HG02571 (cell line): ENCODE results near the gene ZNF236.

Source experiments
- ATAC-seq: cut with Tn5 transposase; IDR thresholded peaks from one replicate; pipeline ENCODE4 v1.9.1; 2021; ENCODE audit warnings: mild to moderate bottlenecking, moderate library complexity; ENCODE audit not compliant: unreplicated experiment

ZNF236 gene

DNA sequence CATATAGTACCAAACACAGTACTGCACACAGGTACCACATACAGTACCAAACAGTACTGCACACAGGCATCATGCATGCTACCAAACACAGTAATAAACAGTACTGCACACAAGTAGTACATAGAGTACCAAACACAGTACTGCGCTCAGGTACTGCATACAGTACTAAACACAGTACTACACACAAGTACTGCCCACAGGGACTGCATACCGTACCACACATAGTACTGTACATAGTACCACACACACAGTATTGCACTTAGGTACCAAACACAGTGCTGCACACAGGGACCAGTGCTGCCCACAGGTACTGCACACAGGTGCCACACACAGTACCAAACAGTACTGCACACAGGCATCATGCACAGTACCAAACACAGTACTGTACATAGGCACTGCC lies 74.9 kb downstream of the ZNF236 start:
- no peak for ATAC-seq

GRCh38 chr18:76903386-76903785 lies 81.0 kb downstream of the ZNF236 start:
- ATAC-seq: no peak

DNA sequence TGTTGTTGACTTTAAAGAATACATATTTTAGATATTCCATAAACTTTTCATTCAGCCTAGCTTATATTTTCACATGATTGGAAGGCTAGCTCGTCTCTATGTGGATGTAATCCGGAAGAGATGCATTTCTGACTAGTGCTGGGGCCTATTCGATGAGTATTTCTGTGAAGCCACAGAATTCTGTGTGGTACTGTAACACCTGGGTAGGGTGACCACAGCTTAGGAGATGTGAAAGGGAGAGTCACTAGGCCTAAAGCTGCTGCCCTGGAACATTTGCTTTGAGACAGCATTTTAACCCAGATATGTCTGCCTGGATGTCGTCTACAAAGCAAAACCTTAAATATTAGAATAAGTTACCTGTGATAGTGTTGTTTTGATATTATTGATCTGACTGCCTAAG lies 83.5 kb downstream of the ZNF236 start:
- ATAC-seq: no peak

- no peak for ATAC-seq
Observed at GRCh38 chr18:76908277-76908676, 85.9 kb downstream of the ZNF236 start.

- no peak for ATAC-seq
Observed at GRCh38 chr18:76909439-76909838, 87.1 kb downstream of the ZNF236 start.

- ATAC-seq: no peak
Observed at GRCh38 chr18:76911440-76911839, 89.1 kb downstream of the ZNF236 start.

DNA sequence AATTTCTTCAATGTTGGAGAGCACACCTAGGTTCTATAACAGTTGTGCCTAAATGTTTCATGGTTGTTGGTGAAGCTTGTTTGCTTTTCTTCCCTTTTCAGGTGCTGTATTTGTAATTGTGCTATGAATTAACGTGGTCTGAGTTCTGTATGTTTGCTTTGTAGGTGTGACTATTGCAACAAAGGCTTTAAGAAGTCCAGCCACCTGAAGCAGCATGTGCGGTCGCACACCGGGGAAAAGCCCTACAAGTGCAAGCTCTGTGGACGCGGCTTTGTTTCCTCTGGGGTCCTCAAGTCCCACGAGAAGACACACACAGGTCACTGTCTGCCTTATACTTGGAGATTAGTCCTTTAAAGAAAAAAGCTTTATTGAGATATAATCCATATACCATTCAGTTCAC lies 91.2 kb downstream of the ZNF236 start:
- ATAC-seq: no peak

DNA sequence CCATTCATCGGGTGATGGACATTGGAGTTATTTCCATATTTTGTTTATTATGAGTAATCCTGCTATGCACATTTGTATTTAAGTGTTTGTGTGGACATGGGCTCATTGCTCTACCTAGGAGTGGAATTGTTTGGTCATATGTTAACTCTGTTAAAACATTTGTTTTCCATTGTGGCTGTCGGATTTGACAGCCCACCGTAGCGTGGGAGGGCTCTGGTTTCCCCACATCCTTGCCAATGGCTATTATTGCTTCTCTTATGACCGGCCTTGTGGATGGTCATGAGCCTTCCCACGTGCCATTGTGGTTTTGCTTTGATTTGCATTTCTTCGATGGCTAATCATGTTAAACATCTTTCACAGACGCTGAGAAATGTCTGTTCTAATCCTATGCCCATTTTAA lies 92.0 kb downstream of the ZNF236 start:
- no peak for ATAC-seq

DNA sequence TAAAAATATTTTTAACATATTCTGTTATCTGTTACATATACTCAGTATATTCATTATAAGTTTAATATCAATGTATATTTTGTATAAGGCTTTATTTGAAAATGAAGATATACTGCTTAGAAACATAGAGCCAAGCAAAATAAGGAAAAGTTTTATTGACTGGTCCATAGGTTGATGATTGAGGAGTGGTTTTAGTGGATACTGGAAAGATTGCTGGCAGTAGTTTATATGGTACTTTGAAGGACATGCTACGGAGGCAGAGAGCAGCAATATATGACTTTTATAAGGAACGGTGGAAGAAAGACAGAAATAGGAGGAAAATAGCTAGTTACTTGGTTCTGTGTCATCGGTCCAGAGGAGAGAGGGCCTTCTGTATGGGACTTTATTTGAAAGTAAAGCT lies 92.4 kb downstream of the ZNF236 start:
- no peak for ATAC-seq

DNA sequence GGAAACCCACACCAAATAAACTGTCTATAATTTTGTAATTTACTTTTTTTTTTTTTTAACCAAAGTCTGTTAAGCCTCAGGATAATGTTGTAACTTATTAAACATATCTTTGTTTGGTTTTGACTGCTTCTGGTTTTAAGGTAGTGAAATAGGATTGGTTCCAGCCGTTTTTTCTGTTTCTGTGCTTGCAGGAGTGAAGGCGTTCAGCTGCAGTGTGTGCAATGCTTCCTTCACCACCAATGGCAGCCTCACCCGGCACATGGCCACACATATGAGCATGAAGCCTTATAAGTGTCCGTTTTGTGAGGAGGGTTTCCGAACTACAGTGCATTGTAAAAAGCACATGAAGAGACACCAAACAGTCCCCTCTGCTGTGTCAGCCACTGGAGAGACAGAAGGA lies 93.1 kb downstream of the ZNF236 start:
- ATAC-seq: no peak

DNA sequence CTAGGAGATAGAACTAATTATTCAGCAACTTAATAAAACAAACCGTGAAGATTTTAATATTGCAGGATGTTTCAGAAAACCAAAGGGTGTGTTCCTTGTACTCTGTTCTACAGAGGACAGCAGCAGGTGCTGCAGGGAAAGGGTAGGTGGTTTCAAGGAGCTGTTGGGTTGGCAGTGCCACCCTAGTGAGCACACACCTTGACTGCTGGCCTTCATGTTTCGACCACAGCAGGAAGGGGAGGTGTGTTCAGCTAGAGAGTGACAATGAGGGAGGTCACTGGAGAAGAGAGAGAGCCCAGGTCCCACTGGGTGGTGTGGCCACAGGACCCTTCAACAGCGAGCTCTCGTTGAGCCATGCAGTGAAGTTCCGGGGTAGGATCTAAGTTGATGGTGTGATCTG lies 98.6 kb downstream of the ZNF236 start:
- ATAC-seq: no peak

DNA sequence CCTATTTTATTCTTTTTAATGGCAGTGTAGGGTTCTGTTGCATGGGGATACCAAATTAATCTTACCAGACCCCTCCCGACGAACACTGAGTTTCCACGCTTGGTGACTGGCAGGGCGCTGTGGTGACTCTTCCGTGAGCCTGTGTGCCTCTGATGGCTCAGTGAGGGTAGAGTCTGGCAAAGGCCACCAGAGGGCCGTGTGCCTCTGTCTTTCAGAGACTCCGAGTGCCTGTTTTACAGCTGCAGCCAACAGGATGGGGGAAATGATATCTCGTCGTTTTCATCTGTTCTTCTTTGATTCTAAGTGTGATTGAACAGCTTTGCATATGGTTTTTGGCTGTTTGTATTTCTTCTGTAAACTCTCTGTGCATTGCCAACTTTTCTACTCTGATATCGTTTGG lies 99.8 kb downstream of the ZNF236 start:
- peak; percentile 99 for ATAC-seq

- no peak for ATAC-seq
Observed at GRCh38 chr18:76923485-76924085, 101.2 kb downstream of the ZNF236 start.

- ATAC-seq: no peak
Observed at GRCh38 chr18:76925501-76925900, 103.1 kb downstream of the ZNF236 start.

DNA sequence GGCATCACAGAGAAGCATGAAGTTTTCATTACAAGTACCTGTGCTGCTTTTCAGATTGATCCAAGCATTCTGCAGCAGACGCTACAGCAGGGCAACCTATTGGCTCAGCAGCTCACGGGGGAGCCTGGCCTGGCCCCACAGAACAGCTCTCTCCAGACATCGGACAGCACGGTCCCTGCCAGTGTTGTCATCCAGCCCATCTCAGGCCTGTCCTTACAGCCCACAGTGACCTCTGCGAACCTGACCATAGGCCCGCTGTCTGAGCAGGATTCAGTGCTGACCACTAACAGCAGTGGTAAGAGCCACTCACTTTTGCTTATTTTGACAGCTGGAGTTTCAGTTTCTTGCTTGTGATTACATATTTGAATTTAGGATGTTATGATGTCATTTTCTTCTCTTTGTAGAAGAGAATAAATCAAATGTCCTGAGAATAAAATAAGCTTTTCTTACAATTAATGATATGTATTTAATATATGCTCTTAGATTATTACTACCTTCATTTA lies 104.9 kb downstream of the ZNF236 start:
- no peak for ATAC-seq

DNA sequence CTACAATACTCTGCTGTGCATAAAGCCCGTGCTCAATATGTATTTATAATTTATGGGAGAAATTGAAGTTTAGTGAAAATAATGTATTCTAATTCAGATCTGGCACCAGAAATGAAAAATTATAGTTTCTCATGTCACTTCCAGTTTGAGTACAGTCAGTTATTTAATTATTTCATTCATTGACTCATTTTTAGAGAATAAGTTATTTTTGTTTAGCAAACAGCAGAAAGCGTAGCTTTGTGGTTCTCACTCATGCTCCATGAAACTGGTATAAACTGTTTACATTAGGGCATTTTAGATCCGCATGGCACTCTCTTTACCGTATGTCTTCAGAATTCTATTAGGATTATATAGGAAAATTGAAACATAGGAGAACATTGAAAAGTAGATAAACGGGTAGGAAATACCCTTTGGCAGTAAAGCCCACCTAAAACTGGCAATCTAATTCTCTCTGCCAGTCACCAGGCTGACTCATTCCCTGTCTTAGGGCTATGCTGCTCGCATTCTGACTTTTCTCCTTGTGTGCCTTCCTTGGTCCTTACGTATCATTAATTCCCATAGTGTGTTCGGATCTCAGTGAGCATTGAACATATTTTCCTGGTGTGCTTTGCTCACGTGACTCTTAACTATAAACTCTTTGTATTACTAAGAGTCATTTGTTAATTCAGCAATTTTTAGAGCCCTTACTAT lies 106.0 kb downstream of the ZNF236 start:
- no peak for ATAC-seq

DNA sequence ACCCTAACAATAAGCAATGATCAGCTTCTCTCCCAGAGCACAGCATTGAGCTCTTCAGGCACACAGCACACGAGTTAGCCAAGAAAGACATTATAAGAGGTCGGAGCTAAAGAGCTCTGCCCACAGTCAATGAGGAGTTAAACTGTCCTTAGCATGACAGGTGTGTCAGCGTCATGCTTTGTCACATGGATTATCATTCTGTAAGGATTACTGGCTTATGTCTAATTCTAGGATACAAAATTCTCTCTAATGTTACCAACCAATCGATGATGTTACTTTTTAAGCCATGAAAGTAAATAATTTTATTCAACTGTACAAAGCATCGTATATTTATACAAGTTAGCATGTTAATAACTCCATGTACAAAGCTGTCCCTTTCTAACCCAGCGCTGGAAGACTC lies 108.8 kb downstream of the ZNF236 start:
- ATAC-seq: no peak

- no peak for ATAC-seq
Observed at GRCh38 chr18:76932026-76932819, 109.9 kb downstream of the ZNF236 start.

DNA sequence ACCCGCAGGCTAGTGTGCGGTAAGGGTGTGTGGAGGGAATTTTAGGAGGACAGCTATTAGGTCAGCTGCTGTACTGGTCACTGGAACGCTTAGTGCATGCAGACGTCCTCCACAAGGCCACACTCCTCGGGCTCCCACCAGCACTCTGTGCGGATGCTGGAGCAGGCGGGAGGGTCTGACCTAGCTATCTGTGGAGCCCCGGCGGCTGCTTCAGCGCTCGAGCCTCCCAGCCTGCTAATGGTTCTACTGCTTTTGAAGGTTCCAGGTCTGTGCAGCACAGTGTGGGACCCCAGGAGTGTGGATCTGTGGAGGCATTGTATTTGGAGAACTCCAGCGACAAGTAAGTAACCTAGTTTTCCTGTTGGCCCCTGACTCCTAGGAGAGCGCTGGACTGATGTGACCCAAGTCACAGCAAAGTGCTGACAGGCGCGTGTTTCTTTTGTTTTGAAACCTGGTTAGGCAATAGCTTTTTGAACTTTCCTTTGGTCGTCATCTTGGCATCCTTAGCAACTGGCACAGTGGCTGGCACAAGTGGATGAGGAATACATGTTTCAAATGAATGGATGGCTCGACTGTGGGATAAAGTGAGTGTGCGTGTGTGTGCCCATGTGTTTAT lies 113.5 kb downstream of the ZNF236 start:
- ATAC-seq: no peak

DNA sequence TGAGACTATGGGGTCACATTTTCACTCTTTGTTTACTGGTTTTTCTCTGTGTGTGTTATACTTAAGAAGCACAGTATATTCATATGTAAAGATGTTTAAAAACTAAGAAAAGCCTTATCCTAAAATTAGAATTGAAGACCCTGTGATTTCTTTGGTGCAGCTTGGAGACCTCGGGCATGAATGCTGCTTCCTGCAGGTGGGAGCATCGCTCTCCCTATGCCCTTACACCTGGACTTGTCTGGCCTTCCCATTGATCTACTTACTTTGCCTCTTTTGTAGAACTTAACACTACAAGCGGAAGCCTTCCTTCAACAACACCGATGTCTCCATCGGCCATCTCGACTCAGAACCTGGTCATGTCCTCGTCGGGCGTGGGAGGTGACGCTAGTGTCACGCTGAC lies 114.5 kb downstream of the ZNF236 start:
- no peak for ATAC-seq

GRCh38 chr18:76937597-76937996 lies 115.2 kb downstream of the ZNF236 start:
- no peak for ATAC-seq

DNA sequence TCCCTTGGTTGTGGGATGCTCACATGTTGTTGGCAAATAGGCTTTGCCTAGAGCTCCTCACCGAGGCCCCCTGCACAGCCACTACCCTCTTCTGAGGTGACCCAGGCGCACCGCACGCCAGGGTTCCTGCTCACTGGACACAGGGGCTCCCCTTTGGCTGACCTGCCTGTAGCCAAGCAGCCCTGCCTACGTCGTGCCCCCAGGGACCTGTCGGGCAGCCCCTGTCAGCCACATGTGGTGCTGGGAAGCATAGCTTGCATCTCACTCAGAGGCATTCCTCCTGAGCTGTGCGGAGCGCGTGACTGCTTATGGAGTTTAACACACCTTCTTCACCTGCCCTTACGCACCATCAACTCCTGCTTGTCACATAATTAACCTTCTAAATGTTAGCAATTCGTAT lies 116.3 kb downstream of the ZNF236 start:
- ATAC-seq: no peak
